ENCODE results near the gene CCR7. TPM values are rescaled to one million over a fixed set of nuclear protein-coding genes. Genes with fewer than 3 reads are reported as not detected.

The CCR7 gene
- total and polyA plus RNA-seq, 2 of the 8 experiments (the other 6 are each of a cell fraction or from before 2014, with no cell fraction given): 0.12 to 0.17 TPM

GRCh38 chr17:40534371-40535189 lies 30.7 kb downstream of the CCR7 start (continued):
- TF ChIP-seq CHD7 (IDR thresholded peaks at IDR 0.05; ENCODE audit: insufficient replicate concordance, low read length): no peak
- TF ChIP-seq BCL11A (IDR thresholded peaks at IDR 0.05; ENCODE audit: low read depth in 2 of 2, low read length in 2 of 2): no peak
- no peak for TF ChIP-seq CEBPB (IDR thresholded peaks at IDR 0.05; ENCODE audit: low read depth, low read length)
- no peak for TF ChIP-seq RAD21 (IDR thresholded peaks at IDR 0.05 in 1 of 2, conservative IDR thresholded peaks at IDR 0.05 in 1 of 2; ENCODE audit: low read depth in 2 of 2, low read length in 2 of 2)
- no peak for TF ChIP-seq KDM5A (IDR thresholded peaks at IDR 0.05; ENCODE audit: low read length)
- no peak for TF ChIP-seq SP2 (IDR thresholded peaks at IDR 0.05; ENCODE audit: low read length)
- TF ChIP-seq BACH1 (IDR thresholded peaks at IDR 0.05; ENCODE audit: low read length): no peak
- TF ChIP-seq RNF2 (IDR thresholded peaks at IDR 0.05; ENCODE audit: borderline replicate concordance, low read depth, low read length, missing control alignments, poor library complexity, severe bottlenecking): no peak
- no peak for TF ChIP-seq SAP30 (IDR thresholded peaks at IDR 0.05; ENCODE audit: insufficient read depth, insufficient replicate concordance, low read length)
- no peak for TF ChIP-seq ASH2L (IDR thresholded peaks at IDR 0.05; ENCODE audit: low read length)
